Measurements from ENCODE around the gene VCPKMT.

VCPKMT gene

GRCh38 chr14:50068496-50068895 is 47.9 kb downstream of the VCPKMT start:
- no peak overlapping the region for H3K4me3 ChIP-seq (ENCODE audit: low read length)
- TF ChIP-seq CTCF (IDR thresholded peaks at IDR 0.05; ENCODE audit: insufficient read depth, low read depth, low read length, missing control alignments): no peak
- no peak for DNase-seq (ENCODE audit: low read depth)

- peak; percentile 95 for DNase-seq (ENCODE audit: low read depth)
- H3K4me3 ChIP-seq (ENCODE audit: low read length): no peak overlapping the region
- no peak for TF ChIP-seq CTCF (IDR thresholded peaks at IDR 0.05; ENCODE audit: insufficient read depth, low read depth, low read length, missing control alignments)
Observed at GRCh38 chr14:50067723-50068495, 48.5 kb downstream of the VCPKMT start.

- TF ChIP-seq CTCF (IDR thresholded peaks at IDR 0.05; ENCODE audit: insufficient read depth, low read depth, low read length, missing control alignments): no peak
- no peak for DNase-seq (ENCODE audit: low read depth)
Observed at GRCh38 chr14:50065583-50065982, 50.8 kb downstream of the VCPKMT start.

GRCh38 chr14:50064993-50065392 is 51.4 kb downstream of the VCPKMT start:
- H3K4me3 ChIP-seq (ENCODE audit: low read length): no peak overlapping the region
- no peak for TF ChIP-seq CTCF (IDR thresholded peaks at IDR 0.05; ENCODE audit: insufficient read depth, low read depth, low read length, missing control alignments)
- DNase-seq (ENCODE audit: low read depth): peak; percentile 60

More at GRCh38 chr14:50065583-50065982, 50.8 kb downstream of the VCPKMT start:
- H3K4me3 ChIP-seq (ENCODE audit: low read length): no peak overlapping the region

GRCh38 chr14:50063876-50064420 is 52.4 kb downstream of the VCPKMT start:
- TF ChIP-seq CTCF (IDR thresholded peaks at IDR 0.05; ENCODE audit: insufficient read depth, low read depth, low read length, missing control alignments): no peak
- H3K4me3 ChIP-seq (ENCODE audit: low read length): no peak overlapping the region
- no peak for DNase-seq (ENCODE audit: low read depth)

GRCh38 chr14:50062438-50063085 is 53.8 kb downstream of the VCPKMT start:
- no peak overlapping the region for H3K4me3 ChIP-seq (ENCODE audit: low read length)
- TF ChIP-seq CTCF (IDR thresholded peaks at IDR 0.05; ENCODE audit: insufficient read depth, low read depth, low read length, missing control alignments): no peak
- peak; percentile 77 for DNase-seq (ENCODE audit: low read depth)

Measured in epithelial cell of esophagus (primary cell).